SKM-1 treated with dmso at 0.1 percent for 144 hours (cell line): Measurements from ENCODE around the gene CHCHD3.
"Not testable (repeated sequence)": the region's sequence is repeated elsewhere in the genome, so short reads cannot be mapped to it uniquely, and the experiment has no call there.

Source experiments
- DNase-seq: peaks from one replicate; lab custom pipeline; 2025; ENCODE audit not compliant: unreplicated experiment; lab: John Stamatoyannopoulos, UW

CHCHD3 gene

GRCh38 chr7:133047321-133047720 lies 34.6 kb downstream of the CHCHD3 start:
- no peak for DNase-seq

- no peak for DNase-seq
These were observed 37.0 kb downstream of the CHCHD3 start for GRCh38 chr7:133044722-133045473.

- no peak for DNase-seq
These were observed 41.2 kb downstream of the CHCHD3 start for GRCh38 chr7:133040674-133041073.

- no peak for DNase-seq
These were observed 41.7 kb downstream of the CHCHD3 start for GRCh38 chr7:133040178-133040577.

GRCh38 chr7:133039614-133040013 lies 42.3 kb downstream of the CHCHD3 start:
- DNase-seq = no peak

DNA sequence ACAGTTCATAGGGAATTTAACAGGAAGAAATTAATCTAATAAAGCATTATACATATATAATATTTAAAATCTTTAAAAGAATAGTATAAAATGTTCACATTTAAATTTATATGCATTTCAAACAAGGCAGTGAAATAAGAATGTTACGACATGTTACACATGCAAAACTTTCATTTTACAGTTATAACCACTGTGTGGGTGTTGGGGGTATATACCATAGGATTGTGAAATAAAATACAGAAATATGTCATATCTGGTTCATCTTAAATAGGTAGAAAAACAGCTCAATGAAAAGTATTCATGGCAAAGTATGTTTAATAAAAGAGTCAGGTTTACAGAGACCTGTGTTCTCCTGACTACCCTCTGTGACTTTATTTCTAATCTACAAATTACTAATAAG lies 45.6 kb downstream of the CHCHD3 start:
- DNase-seq = no peak

GRCh38 chr7:133035240-133035639 lies 46.6 kb downstream of the CHCHD3 start:
- DNase-seq = not testable (repeated sequence)

DNA sequence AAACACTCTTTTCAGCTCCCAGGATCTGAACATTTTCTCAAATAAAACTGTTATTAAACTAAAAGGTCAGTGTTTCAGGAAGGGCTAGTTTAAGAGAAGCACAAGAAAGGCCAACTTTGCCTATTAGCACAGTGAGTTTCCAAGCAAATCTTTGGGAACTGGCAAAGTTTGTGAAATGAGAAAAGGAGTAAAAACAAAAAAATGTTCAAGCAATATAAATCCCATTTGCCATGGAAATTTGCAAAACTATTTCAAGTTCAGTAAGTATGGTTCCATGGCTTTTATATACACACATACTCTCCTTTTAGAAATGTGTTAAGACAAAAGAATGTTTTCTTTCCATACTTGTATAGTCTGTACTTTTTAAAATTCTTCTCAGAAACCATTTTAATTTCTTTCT lies 51.5 kb downstream of the CHCHD3 start:
- DNase-seq = no peak

DNA sequence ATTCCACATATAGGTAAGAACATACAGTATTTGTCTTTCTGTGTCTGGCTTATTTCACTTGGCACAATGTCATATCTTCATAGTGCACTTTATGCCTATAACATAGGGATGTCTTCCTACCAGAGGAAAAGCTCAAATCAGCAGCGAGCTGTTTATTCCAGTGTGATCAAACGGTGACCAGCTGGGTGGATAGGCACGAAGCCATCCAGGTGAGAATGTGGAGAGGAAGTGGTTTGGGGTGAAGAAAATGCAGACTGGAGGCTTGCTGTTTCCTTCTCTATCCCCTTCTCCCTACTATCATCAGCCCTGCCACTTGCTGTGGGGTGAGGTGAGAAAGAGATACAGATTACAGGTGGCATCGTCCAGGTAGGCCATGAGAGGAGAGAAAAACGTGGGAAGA lies 52.4 kb downstream of the CHCHD3 start:
- DNase-seq = no peak

DNA sequence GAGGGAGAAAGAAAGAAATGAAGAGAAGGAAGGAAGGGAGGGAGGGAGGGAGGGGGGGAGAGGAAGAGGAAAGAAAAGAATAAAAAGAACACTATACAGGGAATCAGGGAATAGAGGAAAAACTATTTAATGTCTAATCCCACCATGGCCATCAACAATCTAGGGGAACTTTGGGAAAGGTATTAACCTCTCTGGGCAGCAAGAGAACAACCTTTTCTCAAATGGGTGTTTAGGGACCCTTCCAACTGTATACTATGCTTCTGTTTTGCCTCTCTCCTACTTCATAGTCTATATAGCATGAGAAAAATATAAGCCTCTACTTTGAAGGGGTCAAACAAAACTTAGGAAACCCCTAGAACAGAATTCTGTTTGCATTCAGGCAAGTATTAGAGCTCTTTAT lies 54.5 kb downstream of the CHCHD3 start:
- no peak for DNase-seq

- DNase-seq = no peak
These were observed 55.6 kb downstream of the CHCHD3 start for GRCh38 chr7:133026210-133026859.

- no peak for DNase-seq
These were observed 56.8 kb downstream of the CHCHD3 start for GRCh38 chr7:133025056-133025455.

DNA sequence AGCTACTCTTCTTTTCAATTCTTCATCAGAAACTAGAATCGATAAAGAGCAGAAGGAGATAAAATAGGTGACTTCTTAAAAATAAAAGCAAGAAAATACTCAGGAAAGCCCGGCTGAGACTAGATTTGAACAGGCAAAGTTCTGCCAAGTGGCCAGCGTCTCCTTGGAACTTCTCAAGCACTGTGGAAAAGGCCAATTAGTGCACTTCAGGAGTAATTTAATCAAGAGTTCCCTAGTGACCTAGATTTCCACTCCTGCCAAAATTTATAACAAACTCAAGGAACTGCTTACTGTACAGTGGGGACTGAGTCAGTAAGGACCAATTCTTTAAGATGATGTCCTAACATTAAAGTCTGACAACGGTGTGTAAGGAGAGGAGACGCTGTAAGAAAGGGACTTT lies 57.3 kb downstream of the CHCHD3 start:
- no peak for DNase-seq

DNA sequence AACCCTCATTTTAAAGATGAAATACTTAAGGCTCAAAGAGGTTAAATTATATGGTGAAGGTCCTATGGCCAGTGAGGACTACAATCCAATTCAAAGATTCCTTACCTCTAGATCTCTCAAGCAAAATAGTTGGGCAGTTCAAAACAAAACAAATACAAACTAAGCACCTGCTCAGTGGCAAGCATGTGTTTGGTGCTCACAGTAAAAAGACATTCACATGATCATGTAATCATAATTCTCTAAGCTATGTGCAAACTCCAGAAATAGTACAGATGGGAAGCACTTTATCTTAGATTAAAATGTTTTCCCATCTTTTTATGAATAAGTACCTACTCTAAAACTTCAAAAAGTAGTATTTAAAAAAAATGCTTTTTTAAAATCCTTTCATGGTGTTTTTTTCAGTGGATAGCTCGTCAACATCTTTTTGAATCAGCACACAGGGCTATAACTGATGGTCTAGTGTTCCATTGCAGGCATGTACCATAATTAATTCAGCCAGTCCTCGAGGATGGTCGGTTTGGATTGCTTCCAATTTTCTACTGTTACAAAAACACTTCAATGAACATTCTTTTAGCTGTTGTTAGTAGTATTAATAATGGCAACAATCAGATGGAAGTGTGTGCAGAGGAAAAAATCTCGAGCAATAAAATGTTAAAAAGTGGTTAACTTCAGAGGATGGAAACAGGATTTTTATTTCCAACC lies 58.4 kb downstream of the CHCHD3 start:
- no peak for DNase-seq

DNA sequence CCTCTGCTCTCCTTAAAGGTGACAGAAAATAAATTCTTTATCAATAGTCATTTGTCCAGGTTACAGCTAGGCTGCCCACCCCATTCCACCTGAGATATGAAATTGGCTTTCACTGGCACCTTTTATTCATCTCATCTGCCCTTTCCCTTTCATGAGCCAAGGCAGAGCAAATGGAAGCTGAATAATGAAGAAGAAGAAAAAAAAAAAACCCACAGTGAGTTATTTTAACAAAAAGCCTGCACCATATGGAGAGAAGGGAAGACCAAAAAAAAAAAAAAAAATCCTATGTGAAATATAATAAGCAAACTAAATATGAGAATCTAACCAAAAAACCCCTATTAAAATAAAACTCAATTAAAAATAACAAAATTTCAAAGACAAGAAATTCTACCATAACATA lies 59.2 kb downstream of the CHCHD3 start:
- DNase-seq = no peak

DNA sequence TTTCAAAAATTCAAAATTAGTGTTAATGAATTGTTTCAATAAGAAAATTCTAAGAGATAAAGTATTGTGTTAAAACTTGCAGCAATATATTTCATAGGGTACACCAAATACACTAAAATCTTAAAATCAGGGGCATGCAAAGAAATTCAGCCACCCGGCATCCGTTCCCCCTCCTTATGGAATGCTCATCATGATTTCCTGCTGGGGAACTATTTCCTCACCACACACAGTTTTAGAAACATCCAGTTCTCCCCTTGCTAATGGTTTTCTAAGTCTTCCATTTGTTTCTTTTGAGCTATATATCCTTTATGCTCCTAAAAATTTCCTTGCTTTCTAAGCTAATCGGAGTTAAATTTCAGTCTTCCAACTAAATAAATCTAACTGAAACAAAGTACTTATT lies 60.7 kb downstream of the CHCHD3 start:
- DNase-seq = no peak

DNA sequence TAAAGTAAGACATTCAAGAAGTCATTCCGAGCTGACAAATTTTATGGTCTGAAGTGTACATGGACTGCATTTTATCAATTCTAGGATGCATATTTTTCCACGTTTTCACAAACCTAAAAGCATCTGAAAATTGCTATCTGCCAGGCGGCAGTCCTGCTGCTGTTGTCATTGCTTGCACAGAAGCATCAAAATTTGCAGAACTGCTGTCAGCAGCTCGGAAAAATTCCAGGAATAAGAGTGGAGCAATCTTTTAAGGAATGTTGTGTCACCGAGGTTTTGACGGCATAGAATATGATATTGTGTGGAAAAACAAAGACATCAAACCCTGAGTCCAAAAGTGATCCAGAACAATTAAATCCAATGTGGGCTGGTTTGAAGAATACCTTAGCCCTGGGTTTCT lies 61.4 kb downstream of the CHCHD3 start:
- no peak for DNase-seq

GRCh38 chr7:133019590-133019989 lies 62.3 kb downstream of the CHCHD3 start:
- DNase-seq = no peak

DNA sequence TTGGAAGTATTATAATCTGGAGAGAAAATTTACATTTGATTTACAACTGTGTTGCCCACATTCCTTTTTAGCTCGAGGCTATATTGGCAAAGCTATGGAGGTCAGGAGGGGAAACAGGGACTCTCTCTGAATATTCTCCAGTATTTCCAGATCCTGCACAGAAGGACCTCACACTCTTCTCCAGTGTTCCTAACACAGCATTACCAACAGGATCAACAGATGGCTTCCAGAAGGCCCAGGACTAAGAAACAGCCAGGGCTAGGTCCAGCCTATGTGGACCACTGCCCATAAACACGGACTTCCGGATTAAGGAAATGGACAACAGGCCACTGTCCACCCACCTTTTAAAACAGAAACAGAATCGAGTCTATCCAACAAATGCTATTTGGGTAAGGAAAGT lies 65.3 kb downstream of the CHCHD3 start:
- no peak for DNase-seq

DNA sequence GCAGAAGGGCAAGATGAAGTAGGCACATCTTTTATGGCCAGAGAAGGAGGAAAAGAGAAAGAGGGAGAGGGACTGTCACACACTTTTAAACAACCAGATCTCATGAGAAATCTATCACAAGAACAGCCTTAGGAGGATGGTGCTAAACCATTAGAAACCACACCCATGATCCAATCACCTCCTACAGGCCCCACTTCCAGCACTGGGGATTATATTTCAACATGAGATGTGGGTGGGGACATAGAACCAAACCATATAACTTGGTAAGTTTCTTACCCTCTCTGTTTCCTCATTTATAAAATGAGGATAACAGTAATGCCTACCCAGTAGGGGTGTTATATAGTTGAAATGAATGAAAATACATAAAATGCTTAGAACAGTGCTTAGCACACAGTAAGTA lies 66.0 kb downstream of the CHCHD3 start:
- no peak for DNase-seq

- no peak for DNase-seq
These were observed 70.1 kb downstream of the CHCHD3 start for GRCh38 chr7:133011746-133012145.
